DND-41 (cell line): ENCODE measurements around the gene CRYBA2.

Source experiments
- ATAC-seq: fragments of 200-7000 bp; cut with Tn5 transposase; 3 replicates; pipeline ENCODE4 v1.9.1; 2021; ENCODE audit warnings: low read depth; ENCODE audit not compliant: insufficient read depth
- DNase-seq: peaks from one replicate; pipeline ENCODE4 v3.0.0-alpha.2; 2020
- H2AFZ ChIP-seq: 2 replicates; pipeline ENCODE4 v1.6.0; 2012; ENCODE audit warnings: low read depth, low read length
- H3K27ac ChIP-seq: 2 replicates; pipeline ENCODE4 v1.5.1; 2012; ENCODE audit warnings: low read length, inconsistent platforms
- H3K27me3 ChIP-seq: fragments of 200-600 bp; sonication (generic); 2 replicates; pipeline ENCODE4 v1.6.0; 2012; ENCODE audit warnings: low read length, mild to moderate bottlenecking, inconsistent platforms; ENCODE audit not compliant: insufficient read depth, poor library complexity
- H3K36me3 ChIP-seq: 2 replicates; pipeline ENCODE4 v1.5.1; 2012; ENCODE audit warnings: low read length, inconsistent platforms; ENCODE audit not compliant: insufficient read depth
- H3K4me1 ChIP-seq: 2 replicates; pipeline ENCODE4 v1.5.1; 2012; ENCODE audit warnings: mild to moderate bottlenecking, low read length; ENCODE audit not compliant: insufficient read depth
- H3K4me2 ChIP-seq: 2 replicates; pipeline ENCODE4 v1.6.0; 2012; ENCODE audit warnings: mild to moderate bottlenecking, moderate library complexity, low read length, inconsistent platforms; ENCODE audit not compliant: insufficient read depth
- H3K4me3 ChIP-seq, 2 experiments: fragments of 200-600 bp in 1 of 2; shearing (Covaris generic) in 1 of 2; 2 replicates each; pipeline ENCODE4 v1.5.1; 2012 to 2016; ENCODE audit warnings: inconsistent platforms in 2 of 2, low read length in 2 of 2, mild to moderate bottlenecking in 2 of 2, low read depth in 1 of 2, moderate library complexity in 1 of 2
- H3K79me2 ChIP-seq: 2 replicates; pipeline ENCODE4 v1.6.0; 2012; ENCODE audit warnings: low read length, inconsistent platforms; ENCODE audit not compliant: insufficient read depth
- H3K9ac ChIP-seq: 2 replicates; pipeline ENCODE4 v1.6.0; 2012; ENCODE audit warnings: low read depth, mild to moderate bottlenecking, inconsistent platforms, low read length, moderate library complexity
- H3K9me3 ChIP-seq: 2 replicates; pipeline ENCODE4 v1.5.1; 2012; ENCODE audit warnings: low read length, moderate library complexity, mild to moderate bottlenecking, inconsistent platforms; ENCODE audit not compliant: insufficient read depth, severe bottlenecking
- H4K20me1 ChIP-seq: 2 replicates; pipeline ENCODE4 v1.6.0; 2012; ENCODE audit warnings: low read length; ENCODE audit not compliant: insufficient read depth
- CTCF ChIP-seq: IDR thresholded peaks from 2 replicates; pipeline ENCODE4 v1.5.1; 2012; ENCODE audit warnings: borderline replicate concordance, low read length, moderate library complexity, mild to moderate bottlenecking; ENCODE audit not compliant: poor library complexity, severe bottlenecking; ENCODE audit errors: extremely low read depth
- EZH2 ChIP-seq: IDR thresholded peaks from 3 replicates; pipeline ENCODE4 v1.6.1; 2012; ENCODE audit warnings: borderline replicate concordance, low read depth, mild to moderate bottlenecking, moderate library complexity, low read length, inconsistent platforms; ENCODE audit not compliant: severe bottlenecking

The CRYBA2 gene

GRCh38 chr2:218959761-218960308, 33.4 kb downstream of the CRYBA2 start:
- no peak for ATAC-seq
- no peak for DNase-seq
- Histone ChIP-seq H3K4me1 (no peaks in the 10 kb centered on the region), H3K27ac (no peak overlapping the region), H3K79me2 (no peaks in the 10 kb centered on the region), H3K27me3 (peaks cover 6% of the 10 kb centered on the region), H2AFZ (no peak overlapping the region), H3K9ac (no peak overlapping the region), H3K36me3 (no peaks in the 10 kb centered on the region), H3K4me2 (no peak overlapping the region), H4K20me1 (peaks cover 6% of the 10 kb centered on the region; the same call in 1 of the 2 replicates), H3K4me3 (no peak overlapping the region), H3K9me3 (no peaks in the 10 kb centered on the region)
- TF ChIP-seq CTCF (no peak), EZH2 (no peak)

- no peak within 1 kb of the TSS for H3K4me3 ChIP-seq
- no peaks in the 10 kb centered on the region for H3K36me3 ChIP-seq
- H3K27ac ChIP-seq = no peak within 1 kb of the TSS
- H3K4me2 ChIP-seq = no peak within 1 kb of the TSS
- ATAC-seq (no peak; the same call in 2 of the 3 replicates), DNase-seq (no peak)
- no peaks in the 10 kb centered on the region for H3K79me2 ChIP-seq
- no peaks in the 10 kb centered on the region for H3K4me1 ChIP-seq
- H3K9me3 ChIP-seq = no peaks in the 10 kb centered on the region
- H3K9ac ChIP-seq = no peak within 1 kb of the TSS
- TF ChIP-seq EZH2 (no peak), CTCF (no peak)
- H2AFZ ChIP-seq = no peak within 1 kb of the TSS
- H4K20me1 ChIP-seq = peaks cover 6% of the 10 kb centered on the region; the same call in 1 of the 2 replicates
- peaks cover 3% of the 10 kb centered on the region for H3K27me3 ChIP-seq
These were observed 34.0 kb downstream of the CRYBA2 start, which contains the start of gene CDK5R2 for GRCh38 chr2:218959141-218959731. Gene CDK5R2 (plus strand): TSS chr2:218959666. CDS start chr2:218959821, 155 bp downstream.

GRCh38 chr2:218958276-218958675, 34.9 kb downstream of the CRYBA2 start:
- TF ChIP-seq EZH2 = no peak
- TF ChIP-seq CTCF = no peak
- DNase-seq (no peak), ATAC-seq (no peak)
- H4K20me1 ChIP-seq = peaks cover 6% of the 10 kb centered on the region; the same call in 1 of the 2 replicates
- H3K4me1 ChIP-seq = no peaks in the 10 kb centered on the region
- H3K79me2 ChIP-seq = no peaks in the 10 kb centered on the region
- H3K4me2 ChIP-seq = no peak overlapping the region
- no peak overlapping the region for H3K4me3 ChIP-seq
- no peaks in the 10 kb centered on the region for H3K9me3 ChIP-seq
- H3K27me3 ChIP-seq = no peaks in the 10 kb centered on the region
- no peaks in the 10 kb centered on the region for H3K36me3 ChIP-seq
- H2AFZ ChIP-seq = no peak overlapping the region
- H3K9ac ChIP-seq = no peak overlapping the region
- H3K27ac ChIP-seq = no peak overlapping the region
